ENCODE measurements around the gene ACP2. TPM values are rescaled to one million over a fixed set of nuclear protein-coding genes. Genes with fewer than 3 reads are reported as not detected.
A peak's percentile ranks its signal among the peaks of the same experiment; 100 is the strongest.

Gene ACP2
- total and polyA plus RNA-seq, 2 experiments from 2014 or later: 29.6 to 31.5 TPM

DNA sequence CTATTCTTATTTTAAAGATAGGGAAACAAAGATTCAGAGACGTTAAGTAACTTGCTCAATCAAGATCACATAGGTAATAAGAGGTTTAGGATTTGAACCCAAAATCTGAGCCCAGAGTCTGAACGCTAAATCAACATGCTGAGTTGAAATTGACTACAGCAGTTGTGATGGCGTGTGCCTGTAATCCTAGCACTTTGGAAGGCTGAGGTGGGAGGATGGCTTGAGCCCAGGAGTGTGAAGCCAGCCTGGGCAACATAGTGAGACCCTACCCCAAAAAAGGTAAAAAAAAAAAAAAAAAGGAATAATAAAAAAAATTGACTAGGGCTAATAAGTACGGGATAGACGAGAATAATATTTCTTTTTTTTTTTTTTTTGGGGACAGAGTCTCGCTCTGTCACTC is 7.8 kb upstream of the ACP2 start:
- Histone ChIP-seq H3K27ac (peak overlapping the region; percentile 93), H3K36me3 (replicated peaks; ENCODE audit: insufficient read depth, low read depth) (no peaks in the 10 kb centered on the region), H3K27me3 (no peaks in the 10 kb centered on the region), H3K4me3 (no peak overlapping the region), H3K9me3 (ENCODE audit: low read depth) (no peaks in the 10 kb centered on the region), H3K4me2 (no peak overlapping the region), H4K20me1 (ENCODE audit: insufficient read depth, poor library complexity, severe bottlenecking) (no peaks in the 10 kb centered on the region), H2AFZ (no peak overlapping the region), H3K4me1 (ENCODE audit: insufficient read depth) (peaks cover 44% of the 10 kb centered on the region), H3K9me2 (replicated peaks; ENCODE audit: insufficient read depth) (no peaks in the 10 kb centered on the region), H3K79me2 (peaks cover 3% of the 10 kb centered on the region)
- no peak for TF ChIP-seq EZH2 (IDR thresholded peaks at IDR 0.05; ENCODE audit: borderline replicate concordance)
- TF ChIP-seq EZH2phosphoT487 (IDR thresholded peaks at IDR 0.05; ENCODE audit: low read depth, severe bottlenecking, unreplicated experiment): no peak
- TF ChIP-seq, protein P1, sequence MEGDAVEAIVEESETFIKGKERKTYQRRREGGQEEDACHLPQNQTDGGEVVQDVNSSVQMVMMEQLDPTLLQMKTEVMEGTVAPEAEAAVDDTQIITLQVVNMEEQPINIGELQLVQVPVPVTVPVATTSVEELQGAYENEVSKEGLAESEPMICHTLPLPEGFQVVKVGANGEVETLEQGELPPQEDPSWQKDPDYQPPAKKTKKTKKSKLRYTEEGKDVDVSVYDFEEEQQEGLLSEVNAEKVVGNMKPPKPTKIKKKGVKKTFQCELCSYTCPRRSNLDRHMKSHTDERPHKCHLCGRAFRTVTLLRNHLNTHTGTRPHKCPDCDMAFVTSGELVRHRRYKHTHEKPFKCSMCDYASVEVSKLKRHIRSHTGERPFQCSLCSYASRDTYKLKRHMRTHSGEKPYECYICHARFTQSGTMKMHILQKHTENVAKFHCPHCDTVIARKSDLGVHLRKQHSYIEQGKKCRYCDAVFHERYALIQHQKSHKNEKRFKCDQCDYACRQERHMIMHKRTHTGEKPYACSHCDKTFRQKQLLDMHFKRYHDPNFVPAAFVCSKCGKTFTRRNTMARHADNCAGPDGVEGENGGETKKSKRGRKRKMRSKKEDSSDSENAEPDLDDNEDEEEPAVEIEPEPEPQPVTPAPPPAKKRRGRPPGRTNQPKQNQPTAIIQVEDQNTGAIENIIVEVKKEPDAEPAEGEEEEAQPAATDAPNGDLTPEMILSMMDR (IDR thresholded peaks at IDR 0.05; ENCODE audit: poor library complexity): no peak
- DNase-seq (ENCODE audit: low spot score): no peak
- WGBS (ENCODE audit: low lambda C conversion rate, missing lambda C conversion rate): 94% methylated on average over 6 of the region's 6 CpGs

DNA sequence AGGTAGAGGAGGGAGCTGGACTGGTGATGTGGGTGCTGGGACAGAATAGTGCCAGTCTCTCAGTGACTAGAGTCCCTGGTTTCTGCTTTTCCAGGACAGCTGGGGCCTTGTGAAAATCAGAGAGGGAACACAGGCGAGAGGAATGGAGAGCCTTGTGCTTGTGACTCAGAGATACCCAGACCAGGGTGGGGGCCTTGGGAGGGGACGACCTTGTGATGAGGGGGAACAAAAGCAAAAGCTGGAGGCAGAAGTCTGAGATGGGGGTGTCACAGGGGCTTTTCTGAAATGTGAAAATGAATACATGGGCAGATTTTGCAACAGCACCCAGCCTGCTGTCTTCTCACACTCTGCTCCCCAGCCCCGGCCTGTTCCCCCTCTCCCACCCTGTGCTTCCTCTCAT is 5.8 kb upstream of the ACP2 start:
- Histone ChIP-seq H3K27me3 (no peaks in the 10 kb centered on the region), H3K4me1 (ENCODE audit: insufficient read depth) (peaks cover 44% of the 10 kb centered on the region), H3K27ac (peak overlapping the region; percentile 93), H3K79me2 (peaks cover 6% of the 10 kb centered on the region), H3K4me2 (peak overlapping the region; percentile 70), H3K36me3 (replicated peaks; ENCODE audit: insufficient read depth, low read depth) (no peaks in the 10 kb centered on the region), H2AFZ (peak overlapping the region; percentile 61), H4K20me1 (ENCODE audit: insufficient read depth, poor library complexity, severe bottlenecking) (no peaks in the 10 kb centered on the region), H3K9me2 (replicated peaks; ENCODE audit: insufficient read depth) (no peaks in the 10 kb centered on the region), H3K9me3 (ENCODE audit: low read depth) (no peaks in the 10 kb centered on the region), H3K4me3 (no peak overlapping the region)
- TF ChIP-seq EZH2 (IDR thresholded peaks at IDR 0.05; ENCODE audit: borderline replicate concordance) (no peak), EZH2phosphoT487 (IDR thresholded peaks at IDR 0.05; ENCODE audit: low read depth, severe bottlenecking, unreplicated experiment) (no peak)
- TF ChIP-seq, protein P1 (IDR thresholded peaks at IDR 0.05; ENCODE audit: poor library complexity): no peak
- WGBS (ENCODE audit: low lambda C conversion rate, missing lambda C conversion rate): 68% methylated on average over 2 of the region's 3 CpGs
- no peak for DNase-seq (ENCODE audit: low spot score)

DNA sequence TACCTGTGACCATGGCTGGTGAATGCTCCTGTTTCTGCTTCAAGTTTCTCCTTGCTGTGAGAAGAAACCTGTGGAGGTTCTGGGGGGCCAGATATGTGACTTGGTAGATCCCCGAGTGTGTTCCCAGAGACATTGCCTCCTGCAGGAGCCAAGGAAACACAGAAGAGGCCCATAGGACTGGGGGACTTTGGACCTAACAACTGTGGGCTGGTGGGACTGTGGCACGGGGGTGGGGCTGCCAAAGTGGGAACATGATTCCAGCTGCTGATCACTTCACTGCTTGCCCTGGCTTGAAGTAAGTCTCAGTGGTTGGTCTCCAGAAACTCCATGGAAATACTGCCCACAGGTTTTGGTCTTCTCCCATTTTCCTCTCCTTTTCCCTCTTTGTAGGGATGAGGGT is 5.0 kb upstream of the ACP2 start:
- Histone ChIP-seq H3K9me2 (replicated peaks; ENCODE audit: insufficient read depth) (no peaks in the 10 kb centered on the region), H3K4me2 (peak overlapping the region; percentile 70), H2AFZ (no peak overlapping the region), H3K79me2 (peaks cover 8% of the 10 kb centered on the region), H4K20me1 (ENCODE audit: insufficient read depth, poor library complexity, severe bottlenecking) (no peaks in the 10 kb centered on the region), H3K4me3 (no peak overlapping the region), H3K27ac (peak overlapping the region; percentile 93), H3K36me3 (replicated peaks; ENCODE audit: insufficient read depth, low read depth) (no peaks in the 10 kb centered on the region), H3K27me3 (no peaks in the 10 kb centered on the region), H3K4me1 (ENCODE audit: insufficient read depth) (peaks cover 37% of the 10 kb centered on the region), H3K9me3 (ENCODE audit: low read depth) (no peaks in the 10 kb centered on the region)
- peak; percentile 63 for DNase-seq (ENCODE audit: low spot score)
- 61% methylated on average over 2 of the region's 2 CpGs for WGBS (ENCODE audit: low lambda C conversion rate, missing lambda C conversion rate)
- TF ChIP-seq, protein P1 (IDR thresholded peaks at IDR 0.05; ENCODE audit: poor library complexity): no peak
- TF ChIP-seq EZH2 (IDR thresholded peaks at IDR 0.05; ENCODE audit: borderline replicate concordance): no peak
- TF ChIP-seq EZH2phosphoT487 (IDR thresholded peaks at IDR 0.05; ENCODE audit: low read depth, severe bottlenecking, unreplicated experiment): no peak

DNA sequence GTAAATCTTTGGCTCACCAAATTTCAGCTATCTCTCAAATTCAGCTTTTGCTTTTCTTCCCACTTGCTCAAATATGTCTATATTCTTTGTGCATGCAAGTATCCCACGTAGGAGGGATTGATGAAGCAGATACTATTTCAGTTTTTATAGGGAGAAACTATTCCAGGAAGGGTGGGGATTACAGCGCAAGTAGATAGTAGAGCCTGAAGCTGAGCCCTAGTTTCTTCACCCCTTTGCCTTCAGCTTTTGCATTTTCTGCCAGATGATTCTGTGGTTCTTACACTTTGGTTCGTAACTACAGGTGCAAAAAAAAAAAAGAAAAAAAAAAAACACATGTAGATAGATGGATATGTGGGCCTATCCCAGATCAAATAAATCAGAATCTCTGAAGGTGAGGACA is 3.1 kb upstream of the ACP2 start:
- Histone ChIP-seq H3K4me1 (ENCODE audit: insufficient read depth) (peaks cover 20% of the 10 kb centered on the region), H3K27ac (no peak overlapping the region), H3K4me3 (no peak overlapping the region), H4K20me1 (ENCODE audit: insufficient read depth, poor library complexity, severe bottlenecking) (no peaks in the 10 kb centered on the region), H3K27me3 (no peaks in the 10 kb centered on the region), H3K4me2 (no peak overlapping the region), H3K36me3 (replicated peaks; ENCODE audit: insufficient read depth, low read depth) (no peaks in the 10 kb centered on the region), H3K9me3 (ENCODE audit: low read depth) (no peaks in the 10 kb centered on the region), H2AFZ (no peak overlapping the region), H3K9me2 (replicated peaks; ENCODE audit: insufficient read depth) (no peaks in the 10 kb centered on the region), H3K79me2 (peaks cover 15% of the 10 kb centered on the region)
- 81% methylated on average over 3 of the region's 3 CpGs for WGBS (ENCODE audit: low lambda C conversion rate, missing lambda C conversion rate)
- no peak for DNase-seq (ENCODE audit: low spot score)
- TF ChIP-seq, protein P1 (IDR thresholded peaks at IDR 0.05; ENCODE audit: poor library complexity): no peak
- TF ChIP-seq EZH2phosphoT487 (IDR thresholded peaks at IDR 0.05; ENCODE audit: low read depth, severe bottlenecking, unreplicated experiment): no peak
- TF ChIP-seq EZH2 (IDR thresholded peaks at IDR 0.05; ENCODE audit: borderline replicate concordance): no peak

All from hepatocyte (in vitro differentiated cells).